CD4-positive, alpha-beta T cell (primary cell): ENCODE data around the gene SEC14L2. TPM values are rescaled to one million over a fixed set of nuclear protein-coding genes. Genes with fewer than 3 reads are reported as not detected.

Source experiments
- ATAC-seq: fragments of 200-7000 bp; cut with Tn5 transposase; one replicate; pipeline ENCODE4 v1.10.0; 2022; ENCODE audit warnings: mild to moderate bottlenecking; ENCODE audit not compliant: poor library complexity
- CTCF ChIA-PET: fragments of 350-600 bp; sonication (Branson Sonifier 250); formaldehyde crosslinking; loops from one replicate; lab custom pipeline; 2021; ENCODE audit warnings: antibody characterized with exemption, inconsistent platforms; lab: Charles Lee
- POLR2A ChIA-PET: fragments of 350-600 bp; sonication (Branson Sonifier 250); formaldehyde crosslinking; loops from one replicate; lab custom pipeline; 2021; ENCODE audit warnings: antibody characterized with exemption, inconsistent platforms; lab: Charles Lee
- DNase-seq, 14 experiments: peaks; one replicate each; pipeline ENCODE4 v3.0.0-alpha.2; 2013 to 2020; ENCODE audit warnings: mixed read lengths in 2 of 14
- H3K27ac ChIP-seq, 2 donors: one replicate each; pipeline versions ENCODE4 v1.5.1 to v1.7.0; 2013; ENCODE audit warnings: low read length in 2 of 2, low read depth in 1 of 2, mild to moderate bottlenecking in 1 of 2
- H3K27me3 ChIP-seq, 2 experiments: 1 replicate in 1 of 2; 2 replicates in 1 of 2; pipeline versions ENCODE4 v1.6.1 to v1.7.0; 2013; ENCODE audit warnings: low read length in 2 of 2, control low read depth in 1 of 2, mild to moderate bottlenecking in 1 of 2, moderate library complexity in 1 of 2; ENCODE audit not compliant: insufficient read depth in 2 of 2, control insufficient read depth in 1 of 2
- H3K36me3 ChIP-seq: one replicate; pipeline ENCODE4 v1.6.1; 2013; ENCODE audit warnings: low read length, control low read depth; ENCODE audit not compliant: insufficient read depth
- H3K4me1 ChIP-seq: one replicate; pipeline ENCODE4 v1.6.1; 2013; ENCODE audit warnings: low read length, control low read depth; ENCODE audit not compliant: insufficient read depth
- H3K4me3 ChIP-seq: one replicate; pipeline ENCODE4 v1.5.1; 2013; ENCODE audit warnings: mild to moderate bottlenecking, low read length, moderate library complexity
- H3K9me3 ChIP-seq, 2 experiments: 1 replicate in 1 of 2; 2 replicates in 1 of 2; pipeline versions ENCODE4 v1.6.1 to v1.7.0; 2013; ENCODE audit warnings: low read length in 2 of 2, mild to moderate bottlenecking in 2 of 2, control low read depth in 1 of 2, moderate library complexity in 1 of 2; ENCODE audit not compliant: control insufficient read depth in 1 of 2, insufficient read depth in 1 of 2
- H3K27ac Mint-ChIP-seq: one replicate; pipeline ENCODE4 v1.8.0; 2020; ENCODE audit warnings: mixed read lengths
- H3K27me3 Mint-ChIP-seq: one replicate; pipeline ENCODE4 v1.8.0; 2021; ENCODE audit warnings: mixed read lengths
- H3K36me3 Mint-ChIP-seq: one replicate; pipeline ENCODE4 v1.8.0; 2021; ENCODE audit warnings: low read depth, mixed read lengths
- H3K4me1 Mint-ChIP-seq: one replicate; pipeline ENCODE4 v1.8.0; 2021; ENCODE audit warnings: low read depth, mixed read lengths
- H3K4me3 Mint-ChIP-seq: one replicate; pipeline ENCODE4 v1.8.0; 2020; ENCODE audit warnings: mild to moderate bottlenecking, mixed read lengths
- H3K9me3 Mint-ChIP-seq: one replicate; pipeline ENCODE4 v1.8.0; 2020; ENCODE audit warnings: mixed read lengths
- CTCF ChIP-seq: fragments of 200-600 bp; IDR thresholded peaks from one replicate; pipeline ENCODE4 v1.8.0; 2022; ENCODE audit warnings: antibody characterized with exemption, mild to moderate bottlenecking
- intact Hi-C, 2 experiments: fragments of 100-400 bp; cut with DNase I in 1 of 2; cut with micrococcal nuclease in 1 of 2; formaldehyde crosslinking; loops; one replicate each; pipeline versions ENCODE4 v1.15.1 to v1.9.0; 2023 to 2025; cut with DNase I, micrococcal nuclease
- total RNA-seq, 174 experiments: library from RNA in 2 of 174; stranded (reverse) in 2 of 174; gene quantifications; one replicate each; pipeline ENCODE4 v1.2.3 and lab custom pipeline; 2021 to 2026

SEC14L2 gene
- total RNA-seq, 2 experiments from 2014 or later: 74.6 to 79.8 TPM

- CTCF ChIA-PET: no interaction called here
- no peak for DNase-seq
- Histone ChIP-seq H3K27ac (no peak overlapping the region), H3K4me3 (no peak overlapping the region), H3K27me3 (no peaks in the 10 kb centered on the region), H3K4me1 (no peaks in the 10 kb centered on the region), H3K9me3 (no peaks in the 10 kb centered on the region), H3K36me3 (peaks cover 16% of the 10 kb centered on the region)
- Mint-ChIP-seq H3K27me3 (no peaks in the 10 kb centered on the region), H3K9me3 (no peaks in the 10 kb centered on the region), H3K36me3 (peaks cover 54% of the 10 kb centered on the region), H3K4me3 (peak overlapping the region; percentile 4), H3K4me1 (peaks cover 17% of the 10 kb centered on the region), H3K27ac (peak overlapping the region; percentile 26)
- POLR2A ChIA-PET: interaction anchor here (4.9 kb wide), 1 partner anchor 19 kb away, joined by 18 read pairs; no protein-coding TSS in a partner anchor
- no peak for ATAC-seq
- no peak for TF ChIP-seq CTCF
- intact Hi-C loops: no loop called here
Observed at GRCh38 chr22:30404307-30404706, 7.5 kb downstream of the SEC14L2 start.

GRCh38 chr22:30405731-30406130 lies 8.9 kb downstream of the SEC14L2 start:
- Mint-ChIP-seq H3K4me3 (no peak overlapping the region), H3K27ac (peak overlapping the region; percentile 26), H3K9me3 (no peaks in the 10 kb centered on the region), H3K27me3 (no peaks in the 10 kb centered on the region), H3K36me3 (peaks cover 68% of the 10 kb centered on the region), H3K4me1 (peaks cover 9% of the 10 kb centered on the region)
- Histone ChIP-seq H3K4me3 (no peak overlapping the region), H3K4me1 (no peaks in the 10 kb centered on the region), H3K27me3 (no peaks in the 10 kb centered on the region), H3K36me3 (peaks cover 20% of the 10 kb centered on the region), H3K9me3 (no peaks in the 10 kb centered on the region), H3K27ac (no peak overlapping the region)
- ChIA-PET CTCF (interaction anchor here (1.5 kb wide), 1 partner anchor 30 kb away, joined by 4 read pairs; no protein-coding TSS in a partner anchor), POLR2A (interaction anchor here (4.9 kb wide), 1 partner anchor 18 kb away, joined by 18 read pairs; no protein-coding TSS in a partner anchor)
- intact Hi-C loops: no loop called here
- ATAC-seq (no peak), DNase-seq (no peak)
- TF ChIP-seq CTCF: no peak

GRCh38 chr22:30406400-30406799 lies 9.6 kb downstream of the SEC14L2 start:
- Histone ChIP-seq H3K27ac (no peak overlapping the region), H3K36me3 (peaks cover 23% of the 10 kb centered on the region), H3K4me1 (no peaks in the 10 kb centered on the region), H3K9me3 (no peaks in the 10 kb centered on the region), H3K4me3 (no peak overlapping the region), H3K27me3 (no peaks in the 10 kb centered on the region)
- H3K9me3 Mint-ChIP-seq: no peaks in the 10 kb centered on the region
- no peak overlapping the region for H3K4me3 Mint-ChIP-seq
- no peak overlapping the region for H3K27ac Mint-ChIP-seq
- intact Hi-C loops: no loop called here
- DNase-seq: no peak
- TF ChIP-seq CTCF: no peak
- peaks cover 74% of the 10 kb centered on the region for H3K36me3 Mint-ChIP-seq
- H3K27me3 Mint-ChIP-seq: no peaks in the 10 kb centered on the region
- CTCF ChIA-PET: interaction anchor here (1.5 kb wide), 1 partner anchor 30 kb away, joined by 4 read pairs; no protein-coding TSS in a partner anchor
- no peak for ATAC-seq
- POLR2A ChIA-PET: interaction anchor here (4.9 kb wide), 1 partner anchor 17 kb away, joined by 18 read pairs; no protein-coding TSS in a partner anchor
- peaks cover 15% of the 10 kb centered on the region for H3K4me1 Mint-ChIP-seq
